ENCODE data around the gene CARD11.

CARD11 gene

GRCh38 chr7:2906197-2906931 lies 137.3 kb downstream of the CARD11 start:
- no peak for DNase-seq (ENCODE audit: low read depth in 2 of 2)

GRCh38 chr7:2905500-2905899 lies 138.2 kb downstream of the CARD11 start:
- DNase-seq (ENCODE audit: low read depth in 2 of 2), result no peak

DNA sequence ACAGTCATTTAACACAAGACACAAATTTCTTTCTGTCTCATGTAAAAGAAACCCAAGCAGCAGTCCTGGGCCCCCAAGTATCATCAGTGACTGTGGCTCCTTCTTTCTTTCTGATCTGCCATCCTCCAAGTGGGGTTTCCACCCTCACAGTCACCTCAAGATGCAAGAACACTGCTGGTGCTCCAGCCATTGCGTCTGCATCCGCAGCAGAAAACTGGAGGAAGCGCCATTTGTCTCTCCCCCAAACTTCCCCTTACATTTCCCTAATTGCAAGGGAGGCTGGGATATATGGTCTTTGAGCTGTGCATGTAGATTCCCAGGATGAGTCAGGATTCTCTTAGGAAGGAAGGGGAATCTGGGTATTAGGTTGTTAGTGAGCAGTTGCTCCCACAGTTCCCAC lies 138.6 kb downstream of the CARD11 start:
- no peak for DNase-seq (ENCODE audit: low read depth in 2 of 2)

- no peak for DNase-seq (ENCODE audit: low read depth in 2 of 2)
Measured at GRCh38 chr7:2904202-2904601, 139.5 kb downstream of the CARD11 start.

DNA sequence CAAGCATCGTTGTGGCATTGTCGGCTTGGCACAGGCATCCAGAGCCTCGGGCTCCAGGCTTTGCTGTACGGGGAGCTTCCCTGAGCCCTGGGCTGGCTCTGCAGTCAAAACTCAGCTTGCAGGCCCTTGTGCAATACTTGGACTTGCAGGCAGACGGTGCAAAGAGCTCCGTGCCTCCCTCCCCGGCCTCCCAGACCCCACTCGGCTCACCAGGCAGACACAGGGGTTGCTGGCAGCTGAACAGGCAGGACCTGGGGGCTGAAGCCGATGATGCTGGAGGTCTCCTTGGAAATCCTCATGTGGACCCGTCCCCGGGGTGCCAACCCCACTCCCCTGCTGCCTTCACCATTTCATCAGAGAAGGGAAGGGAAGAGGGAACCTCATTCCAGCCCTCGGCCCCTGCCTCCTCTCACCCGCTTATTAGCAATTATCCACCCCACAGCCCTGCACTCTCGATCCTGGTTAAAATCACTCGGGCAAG lies 139.9 kb downstream of the CARD11 start:
- DNase-seq (ENCODE audit: low read depth in 2 of 2), result no peak

- DNase-seq (ENCODE audit: low read depth in 2 of 2), result no peak
Measured at GRCh38 chr7:2897023-2897422, 146.6 kb downstream of the CARD11 start.

GRCh38 chr7:2896131-2896530 lies 147.5 kb downstream of the CARD11 start:
- no peak for DNase-seq (ENCODE audit: low read depth in 2 of 2)

DNA sequence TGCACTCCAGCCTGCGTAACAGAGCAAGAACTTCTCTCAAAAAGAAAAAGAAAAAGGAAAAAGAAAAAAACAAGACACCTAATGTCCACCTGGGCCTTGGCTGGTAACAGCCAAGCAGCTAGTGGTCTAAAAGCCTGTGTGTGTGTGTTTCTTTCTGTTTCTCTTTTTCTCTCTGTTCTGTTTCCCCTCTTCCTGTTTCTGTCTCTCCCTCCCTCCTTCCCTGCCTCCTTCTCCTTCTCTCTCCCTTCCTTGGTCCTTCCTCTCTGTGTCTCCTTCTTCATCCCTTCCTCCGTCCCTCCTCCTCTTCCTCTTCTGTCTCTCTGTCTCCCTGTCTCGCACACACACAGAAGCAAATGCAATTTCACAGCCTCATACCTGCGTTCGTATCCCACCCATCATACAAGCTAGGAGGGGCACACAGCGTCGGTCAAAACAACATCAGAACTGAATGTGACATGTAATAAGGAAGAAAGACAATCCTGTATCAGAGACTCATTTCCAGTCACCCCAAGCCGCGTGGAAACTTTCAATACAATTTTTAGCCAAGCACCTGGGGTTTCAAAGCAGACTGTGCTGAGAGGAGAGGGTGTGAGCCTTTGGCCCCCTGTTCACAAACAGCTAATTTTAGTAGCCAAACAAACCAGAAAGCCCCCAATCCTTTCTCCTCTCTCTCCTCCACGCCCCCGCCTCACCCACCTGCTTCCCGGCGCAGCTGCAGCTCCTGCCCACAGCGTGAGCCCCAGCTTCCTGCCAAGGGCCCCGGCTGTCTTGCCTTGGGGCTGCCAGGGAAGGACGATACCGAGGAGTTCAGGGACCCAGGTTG lies 149.3 kb downstream of the CARD11 start:
- peak; percentile 48 to 55 for DNase-seq (ENCODE audit: low read depth in 2 of 2)

GRCh38 chr7:2893411-2893861 lies 150.2 kb downstream of the CARD11 start:
- no peak for DNase-seq (ENCODE audit: low read depth in 2 of 2)

DNA sequence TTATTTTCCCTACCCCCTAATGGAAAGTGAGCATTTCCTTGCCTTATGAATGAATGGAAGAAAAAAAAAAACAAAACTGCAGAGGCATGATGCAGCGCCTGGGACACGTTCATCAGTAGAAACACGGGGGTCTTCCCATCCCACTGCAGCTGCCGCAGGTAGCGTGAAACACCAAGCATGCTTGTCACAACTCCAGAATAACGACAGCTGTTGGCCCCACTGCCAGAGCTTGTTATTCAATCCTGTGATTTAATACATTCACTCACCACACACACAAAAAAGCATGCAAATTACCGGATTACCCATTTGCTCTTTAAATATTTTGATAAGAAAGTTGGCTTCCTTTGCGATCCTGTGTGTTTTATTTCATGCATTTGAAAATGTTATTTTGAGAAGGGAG lies 151.1 kb downstream of the CARD11 start:
- DNase-seq (ENCODE audit: low read depth in 2 of 2), result no peak

GRCh38 chr7:2887816-2888215 lies 155.9 kb downstream of the CARD11 start:
- DNase-seq (ENCODE audit: low read depth in 2 of 2), result no peak

DNA sequence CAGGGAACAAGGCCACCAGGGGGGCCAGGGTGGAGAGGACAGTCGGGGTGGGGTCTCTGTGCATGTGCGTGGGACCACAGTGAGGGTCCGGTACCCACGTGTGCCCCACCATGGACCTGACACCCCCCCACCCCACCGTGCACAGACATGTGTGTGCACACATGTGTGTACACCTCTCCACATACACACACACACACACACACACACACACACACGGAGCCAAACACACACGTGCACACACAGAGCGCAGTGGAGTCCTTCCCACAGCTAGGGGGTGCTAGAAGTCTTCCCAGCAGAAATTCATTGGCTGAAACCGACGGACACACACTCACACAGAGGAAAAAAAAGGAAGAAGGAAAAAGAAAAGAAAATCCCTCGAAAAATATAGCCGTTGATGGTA lies 156.8 kb downstream of the CARD11 start:
- peak in 1 of 2 donors; percentile 49 for DNase-seq (ENCODE audit: low read depth in 2 of 2)

GRCh38 chr7:2886391-2886790 lies 157.3 kb downstream of the CARD11 start:
- DNase-seq (ENCODE audit: low read depth in 2 of 2), result no peak

- DNase-seq (ENCODE audit: low read depth in 2 of 2), result no peak
Measured at GRCh38 chr7:2884161-2884560, 159.5 kb downstream of the CARD11 start.

- no peak for DNase-seq (ENCODE audit: low read depth in 2 of 2)
Measured at GRCh38 chr7:2883101-2883500, 160.6 kb downstream of the CARD11 start.

DNA sequence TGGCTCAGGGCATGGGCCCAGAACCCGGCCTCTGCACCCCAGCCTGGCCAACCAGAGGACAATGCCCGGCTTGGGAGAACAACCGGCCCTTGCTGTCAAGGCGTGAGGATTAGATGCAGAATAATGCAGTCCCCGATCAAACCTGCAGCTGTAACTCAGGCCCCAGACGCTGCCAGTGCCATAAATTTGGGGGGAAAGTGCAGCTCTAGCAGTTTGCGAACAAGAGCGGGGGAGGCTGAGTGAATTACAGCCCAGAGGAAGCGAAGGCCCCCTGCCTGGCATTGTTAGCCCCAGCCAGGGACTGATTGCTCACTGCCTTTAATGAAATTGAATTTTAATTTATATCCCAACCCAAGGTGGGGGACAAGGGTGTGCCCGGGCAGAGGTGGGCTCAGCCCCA lies 161.6 kb downstream of the CARD11 start:
- no peak for DNase-seq (ENCODE audit: low read depth in 2 of 2)

DNA sequence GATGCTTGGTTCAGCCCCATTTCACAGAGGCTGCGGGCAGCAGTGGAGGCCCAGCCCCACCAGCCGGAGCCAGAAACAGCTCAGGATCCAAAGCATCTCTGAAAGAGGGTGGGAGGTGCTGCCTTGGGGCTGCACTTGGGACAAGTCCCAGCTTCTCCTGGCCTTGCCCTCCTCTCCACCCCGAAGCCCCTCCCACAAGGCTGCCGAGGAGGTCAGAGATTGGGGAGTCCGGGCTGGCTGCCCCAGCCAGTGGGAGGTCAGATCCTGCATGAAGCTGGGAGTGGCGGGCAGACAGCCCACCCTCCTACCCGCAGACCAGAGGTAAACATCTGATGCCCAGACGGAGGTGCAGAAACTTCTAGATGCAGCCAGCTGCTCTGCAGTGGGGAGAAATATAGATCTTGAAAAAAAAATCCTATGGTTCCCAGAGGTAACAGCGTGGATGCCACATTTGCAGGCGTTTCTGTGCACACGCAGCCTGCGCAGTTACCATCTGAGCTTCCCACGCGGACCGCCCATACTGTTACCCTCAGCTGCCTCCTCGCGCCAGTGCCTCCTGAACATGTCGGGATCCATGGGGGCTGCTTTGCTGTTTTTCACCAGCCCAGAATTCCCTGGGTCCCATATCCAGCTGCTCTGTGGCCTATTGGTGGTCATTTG lies 162.7 kb downstream of the CARD11 start:
- no peak for DNase-seq (ENCODE audit: low read depth in 2 of 2)

GRCh38 chr7:2880051-2880450 lies 163.6 kb downstream of the CARD11 start:
- DNase-seq (ENCODE audit: low read depth in 2 of 2), result no peak

DNA sequence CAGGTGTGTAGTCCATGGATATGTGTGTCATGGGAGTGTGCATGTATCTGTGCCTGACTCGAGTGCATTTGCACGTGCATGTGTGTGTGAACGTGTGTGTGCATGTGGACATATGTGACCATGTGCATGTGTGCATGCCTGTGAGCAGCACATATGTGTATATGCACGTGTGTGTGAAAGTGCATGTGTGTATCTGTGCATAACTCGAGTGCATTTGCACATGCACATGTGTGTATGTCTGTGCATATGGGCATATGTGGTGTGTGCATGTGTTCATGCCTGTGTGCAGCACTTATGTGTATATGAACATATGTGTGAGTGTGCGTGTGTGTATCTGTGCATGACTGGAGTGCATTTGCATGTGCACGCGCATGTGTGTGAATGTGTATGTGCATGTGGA lies 164.3 kb downstream of the CARD11 start:
- DNase-seq (ENCODE audit: low read depth in 2 of 2), result no peak

GRCh38 chr7:2878306-2878705 lies 165.4 kb downstream of the CARD11 start:
- DNase-seq (ENCODE audit: low read depth in 2 of 2), result no peak

GRCh38 chr7:2876031-2876731 lies 167.5 kb downstream of the CARD11 start:
- DNase-seq (ENCODE audit: low read depth in 2 of 2), result no peak

All from stimulated activated CD4-positive, alpha-beta T cell treated with anti-CD3 and anti-CD28 coated beads, Interleukin-4, amount 100 ng/mL, for 48 hours (primary cell).